ENCODE data around the gene GNG12. TPM values are rescaled to one million over a fixed set of nuclear protein-coding genes. Genes with fewer than 3 reads are reported as not detected.

The GNG12 gene
- total and polyA plus RNA-seq, 9 of the 15 experiments (the other 6 are each of a cell fraction or from before 2014, with no cell fraction given) = 2.6 to 6.0 (median 4.1) TPM

DNA sequence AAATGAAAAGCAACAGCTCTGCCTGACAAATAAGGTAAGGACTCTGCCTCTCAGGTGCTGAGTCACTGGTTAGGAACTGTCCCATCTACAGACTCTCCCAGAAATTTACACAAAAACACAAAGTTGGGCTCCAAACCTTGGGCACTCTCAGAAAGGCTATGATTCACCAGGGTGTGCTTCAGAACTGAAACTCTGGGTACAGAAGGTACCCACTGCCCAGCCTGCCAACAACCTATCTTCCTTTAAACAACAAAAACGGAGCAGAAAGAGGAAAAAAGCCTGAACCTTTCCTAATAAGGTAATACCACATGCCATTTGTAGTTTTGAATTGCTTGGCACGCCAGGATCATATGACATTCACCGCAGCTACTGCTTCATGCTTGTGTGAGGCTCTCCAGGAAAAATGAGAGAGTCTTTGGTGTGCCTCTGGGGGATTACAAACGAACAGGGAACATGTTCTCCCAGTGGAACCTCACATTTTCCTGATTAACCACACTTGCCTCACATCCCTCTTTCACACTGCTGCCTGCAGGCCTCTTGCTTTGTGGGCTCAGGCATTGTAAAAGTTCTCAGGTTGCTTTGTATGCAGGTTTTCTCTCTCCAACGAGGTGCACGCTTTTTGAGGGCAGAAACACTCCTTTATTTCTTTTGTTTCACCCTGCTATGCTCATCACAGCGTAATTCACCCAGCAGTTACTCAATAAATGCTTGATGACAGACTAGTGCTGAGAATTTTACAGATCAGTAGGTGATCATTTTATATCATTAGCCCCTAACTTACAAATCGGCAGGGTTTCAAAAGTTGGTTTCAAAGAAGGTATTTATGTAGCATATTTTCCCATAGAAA, 83.2 kb downstream of the GNG12 start (continued):
- TF ChIP-seq, protein P1, sequence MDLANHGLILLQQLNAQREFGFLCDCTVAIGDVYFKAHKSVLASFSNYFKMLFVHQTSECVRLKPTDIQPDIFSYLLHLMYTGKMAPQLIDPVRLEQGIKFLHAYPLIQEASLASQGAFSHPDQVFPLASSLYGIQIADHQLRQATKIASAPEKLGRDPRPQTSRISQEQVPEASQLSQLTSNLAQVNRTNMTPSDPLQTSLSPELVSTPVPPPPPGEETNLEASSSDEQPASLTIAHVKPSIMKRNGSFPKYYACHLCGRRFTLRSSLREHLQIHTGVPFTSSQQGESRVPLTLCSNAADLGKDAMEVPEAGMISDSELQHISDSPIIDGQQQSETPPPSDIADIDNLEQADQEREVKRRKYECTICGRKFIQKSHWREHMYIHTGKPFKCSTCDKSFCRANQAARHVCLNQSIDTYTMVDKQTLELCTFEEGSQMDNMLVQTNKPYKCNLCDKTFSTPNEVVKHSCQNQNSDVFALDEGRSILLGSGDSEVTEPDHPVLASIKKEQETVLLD (IDR thresholded peaks at IDR 0.05) = no peak
- no peak for TF ChIP-seq HCFC1 (IDR thresholded peaks at IDR 0.05; ENCODE audit: low read depth, low read length)
- no peak for TF ChIP-seq SPI1 (IDR thresholded peaks at IDR 0.05; ENCODE audit: borderline replicate concordance, low read depth, low read length)
- peak; percentile 78 for TF ChIP-seq L3MBTL2 (IDR thresholded peaks at IDR 0.05)
- TF ChIP-seq, protein P2, sequence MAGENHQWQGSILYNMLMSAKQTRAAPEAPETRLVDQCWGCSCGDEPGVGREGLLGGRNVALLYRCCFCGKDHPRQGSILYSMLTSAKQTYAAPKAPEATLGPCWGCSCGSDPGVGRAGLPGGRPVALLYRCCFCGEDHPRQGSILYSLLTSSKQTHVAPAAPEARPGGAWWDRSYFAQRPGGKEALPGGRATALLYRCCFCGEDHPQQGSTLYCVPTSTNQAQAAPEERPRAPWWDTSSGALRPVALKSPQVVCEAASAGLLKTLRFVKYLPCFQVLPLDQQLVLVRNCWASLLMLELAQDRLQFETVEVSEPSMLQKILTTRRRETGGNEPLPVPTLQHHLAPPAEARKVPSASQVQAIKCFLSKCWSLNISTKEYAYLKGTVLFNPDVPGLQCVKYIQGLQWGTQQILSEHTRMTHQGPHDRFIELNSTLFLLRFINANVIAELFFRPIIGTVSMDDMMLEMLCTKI (IDR thresholded peaks at IDR 0.05; ENCODE audit: partially characterized antibody) = no peak
- TF ChIP-seq, protein P3, sequence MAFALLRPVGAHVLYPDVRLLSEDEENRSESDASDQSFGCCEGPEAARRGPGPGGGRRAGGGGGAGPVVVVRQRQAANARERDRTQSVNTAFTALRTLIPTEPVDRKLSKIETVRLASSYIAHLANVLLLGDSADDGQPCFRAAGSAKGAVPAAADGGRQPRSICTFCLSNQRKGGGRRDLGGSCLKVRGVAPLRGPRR (CRISPR knock-in tag; IDR thresholded peaks at IDR 0.05) = no peak
- no peak for TF ChIP-seq NUFIP1 (IDR thresholded peaks at IDR 0.05; ENCODE audit: partially characterized antibody)
- no peak for TF ChIP-seq XRCC4 (IDR thresholded peaks at IDR 0.05; ENCODE audit: extremely low read depth, insufficient read depth, insufficient read length)
- TF ChIP-seq ZBTB1 (CRISPR knock-in tag; IDR thresholded peaks at IDR 0.05; ENCODE audit: borderline replicate concordance, low read depth) = no peak
- TF ChIP-seq, protein P4, sequence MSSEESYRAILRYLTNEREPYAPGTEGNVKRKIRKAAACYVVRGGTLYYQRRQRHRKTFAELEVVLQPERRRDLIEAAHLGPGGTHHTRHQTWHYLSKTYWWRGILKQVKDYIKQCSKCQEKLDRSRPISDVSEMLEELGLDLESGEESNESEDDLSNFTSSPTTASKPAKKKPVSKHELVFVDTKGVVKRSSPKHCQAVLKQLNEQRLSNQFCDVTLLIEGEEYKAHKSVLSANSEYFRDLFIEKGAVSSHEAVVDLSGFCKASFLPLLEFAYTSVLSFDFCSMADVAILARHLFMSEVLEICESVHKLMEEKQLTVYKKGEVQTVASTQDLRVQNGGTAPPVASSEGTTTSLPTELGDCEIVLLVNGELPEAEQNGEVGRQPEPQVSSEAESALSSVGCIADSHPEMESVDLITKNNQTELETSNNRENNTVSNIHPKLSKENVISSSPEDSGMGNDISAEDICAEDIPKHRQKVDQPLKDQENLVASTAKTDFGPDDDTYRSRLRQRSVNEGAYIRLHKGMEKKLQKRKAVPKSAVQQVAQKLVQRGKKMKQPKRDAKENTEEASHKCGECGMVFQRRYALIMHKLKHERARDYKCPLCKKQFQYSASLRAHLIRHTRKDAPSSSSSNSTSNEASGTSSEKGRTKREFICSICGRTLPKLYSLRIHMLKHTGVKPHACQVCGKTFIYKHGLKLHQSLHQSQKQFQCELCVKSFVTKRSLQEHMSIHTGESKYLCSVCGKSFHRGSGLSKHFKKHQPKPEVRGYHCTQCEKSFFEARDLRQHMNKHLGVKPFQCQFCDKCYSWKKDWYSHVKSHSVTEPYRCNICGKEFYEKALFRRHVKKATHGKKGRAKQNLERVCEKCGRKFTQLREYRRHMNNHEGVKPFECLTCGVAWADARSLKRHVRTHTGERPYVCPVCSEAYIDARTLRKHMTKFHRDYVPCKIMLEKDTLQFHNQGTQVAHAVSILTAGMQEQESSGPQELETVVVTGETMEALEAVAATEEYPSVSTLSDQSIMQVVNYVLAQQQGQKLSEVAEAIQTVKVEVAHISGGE (CRISPR knock-in tag; IDR thresholded peaks at IDR 0.05) = no peak
- TF ChIP-seq, protein P5, sequence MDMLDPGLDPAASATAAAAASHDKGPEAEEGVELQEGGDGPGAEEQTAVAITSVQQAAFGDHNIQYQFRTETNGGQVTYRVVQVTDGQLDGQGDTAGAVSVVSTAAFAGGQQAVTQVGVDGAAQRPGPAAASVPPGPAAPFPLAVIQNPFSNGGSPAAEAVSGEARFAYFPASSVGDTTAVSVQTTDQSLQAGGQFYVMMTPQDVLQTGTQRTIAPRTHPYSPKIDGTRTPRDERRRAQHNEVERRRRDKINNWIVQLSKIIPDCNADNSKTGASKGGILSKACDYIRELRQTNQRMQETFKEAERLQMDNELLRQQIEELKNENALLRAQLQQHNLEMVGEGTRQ (CRISPR knock-in tag; IDR thresholded peaks at IDR 0.05) = no peak
- no peak for TF ChIP-seq ZNF584 (CRISPR knock-in tag; IDR thresholded peaks at IDR 0.05; ENCODE audit: low read depth)
- no peak for TF ChIP-seq ZFP30 (CRISPR knock-in tag; IDR thresholded peaks at IDR 0.05; ENCODE audit: borderline replicate concordance)
- TF ChIP-seq EHMT2 (IDR thresholded peaks at IDR 0.05) = no peak
- no peak for TF ChIP-seq U2AF1 (optimal IDR thresholded peaks at IDR 0.05; ENCODE audit: low read depth, low read length)
- no peak for TF ChIP-seq EZH2 (IDR thresholded peaks at IDR 0.05; ENCODE audit: borderline replicate concordance, low read depth, low read length)
- no peak for TF ChIP-seq FOXP1 (CRISPR knock-in tag; IDR thresholded peaks at IDR 0.05)
- no peak for TF ChIP-seq CREBBP (IDR thresholded peaks at IDR 0.05; ENCODE audit: low read depth, low read length)
- TF ChIP-seq TEAD1 (CRISPR knock-in tag; IDR thresholded peaks at IDR 0.05) = no peak

Data from K562 (cell line).